HUES48 (cell line): ENCODE data around the gene PPIC.

Experiments
- H3K27ac ChIP-seq: one replicate; pipeline ENCODE4 v1.7.0; 2013; ENCODE audit warnings: low read depth, low read length, inconsistent platforms
- H3K27me3 ChIP-seq: 2 replicates; pipeline ENCODE4 v1.6.1; 2013; ENCODE audit warnings: mild to moderate bottlenecking, low read length; ENCODE audit not compliant: control insufficient read depth, insufficient read depth
- H3K36me3 ChIP-seq: 2 replicates; pipeline ENCODE4 v1.6.1; 2013; ENCODE audit warnings: low read length; ENCODE audit not compliant: control insufficient read depth, insufficient read depth
- H3K4me1 ChIP-seq: 2 replicates; pipeline ENCODE4 v1.6.1; 2013; ENCODE audit warnings: mild to moderate bottlenecking, low read length; ENCODE audit not compliant: control insufficient read depth, insufficient read depth
- H3K4me3 ChIP-seq: 2 replicates; pipeline ENCODE4 v1.5.1; 2013; ENCODE audit warnings: mild to moderate bottlenecking, low read depth, low read length
- H3K9ac ChIP-seq: 2 replicates; pipeline ENCODE4 v1.6.1; 2013; ENCODE audit warnings: mild to moderate bottlenecking, low read depth, low read length, moderate library complexity
- H3K9me3 ChIP-seq: 2 replicates; pipeline ENCODE4 v1.6.1; 2013; ENCODE audit warnings: low read length; ENCODE audit not compliant: control insufficient read depth, insufficient read depth

Gene PPIC

GRCh38 chr5:123007754-123008153 is 28.8 kb downstream of the PPIC start:
- Histone ChIP-seq H3K4me1 (no peaks in the 10 kb centered on the region; the same call in 1 of the 2 replicates), H3K9ac (no peak overlapping the region), H3K36me3 (no peaks in the 10 kb centered on the region), H3K9me3 (no peaks in the 10 kb centered on the region), H3K27ac (no peak overlapping the region), H3K27me3 (no peaks in the 10 kb centered on the region), H3K4me3 (no peak overlapping the region)

- Histone ChIP-seq H3K9me3 (no peaks in the 10 kb centered on the region), H3K27me3 (no peaks in the 10 kb centered on the region), H3K9ac (no peak overlapping the region), H3K4me3 (no peak overlapping the region), H3K4me1 (no peaks in the 10 kb centered on the region; the same call in 1 of the 2 replicates), H3K36me3 (no peaks in the 10 kb centered on the region), H3K27ac (no peak overlapping the region)
Observed at GRCh38 chr5:123007182-123007581, 29.3 kb downstream of the PPIC start.

- Histone ChIP-seq H3K27me3 (no peaks in the 10 kb centered on the region), H3K27ac (no peak overlapping the region), H3K9me3 (no peaks in the 10 kb centered on the region), H3K4me3 (no peak overlapping the region), H3K36me3 (no peaks in the 10 kb centered on the region), H3K9ac (no peak overlapping the region), H3K4me1 (peaks cover 19% of the 10 kb centered on the region)
Observed at GRCh38 chr5:123001808-123002207, 34.7 kb downstream of the PPIC start.

GRCh38 chr5:123000731-123001130 is 35.8 kb downstream of the PPIC start:
- Histone ChIP-seq H3K36me3 (no peaks in the 10 kb centered on the region), H3K9me3 (no peaks in the 10 kb centered on the region), H3K27ac (no peak overlapping the region), H3K27me3 (no peaks in the 10 kb centered on the region), H3K4me3 (no peak overlapping the region), H3K9ac (no peak overlapping the region), H3K4me1 (peaks cover 30% of the 10 kb centered on the region)

GRCh38 chr5:122999947-123000563 is 36.5 kb downstream of the PPIC start:
- Histone ChIP-seq H3K4me1 (peaks cover 32% of the 10 kb centered on the region), H3K36me3 (no peaks in the 10 kb centered on the region), H3K9ac (no peak overlapping the region), H3K27ac (no peak overlapping the region), H3K4me3 (no peak overlapping the region), H3K9me3 (no peaks in the 10 kb centered on the region), H3K27me3 (no peaks in the 10 kb centered on the region)

- Histone ChIP-seq H3K9me3 (no peaks in the 10 kb centered on the region), H3K36me3 (no peaks in the 10 kb centered on the region), H3K4me1 (peaks cover 35% of the 10 kb centered on the region), H3K9ac (no peak overlapping the region), H3K27me3 (no peaks in the 10 kb centered on the region), H3K4me3 (peak overlapping the region; percentile 6; the same call in 1 of the 2 replicates), H3K27ac (peak overlapping the region; percentile 46)
Observed at GRCh38 chr5:122997294-122997693, 39.2 kb downstream of the PPIC start.

- no peaks in the 10 kb centered on the region for H3K9me3 ChIP-seq
- no peaks in the 10 kb centered on the region for H3K36me3 ChIP-seq
- H3K9ac ChIP-seq = no peak overlapping the region
- H3K4me1 ChIP-seq = peaks cover 38% of the 10 kb centered on the region
- H3K27ac ChIP-seq = no peak overlapping the region
- no peak overlapping the region for H3K4me3 ChIP-seq
- no peaks in the 10 kb centered on the region for H3K27me3 ChIP-seq
Observed at GRCh38 chr5:122996091-122996490, 40.4 kb downstream of the PPIC start.

- Histone ChIP-seq H3K4me1 (peaks cover 3% of the 10 kb centered on the region; the same call in 1 of the 2 replicates), H3K9ac (no peak overlapping the region), H3K27me3 (no peaks in the 10 kb centered on the region), H3K4me3 (no peak overlapping the region), H3K9me3 (no peaks in the 10 kb centered on the region), H3K36me3 (no peaks in the 10 kb centered on the region), H3K27ac (no peak overlapping the region)
Observed at GRCh38 chr5:122985954-122986721, 50.4 kb downstream of the PPIC start.

- Histone ChIP-seq H3K36me3 (no peaks in the 10 kb centered on the region), H3K27ac (no peak overlapping the region), H3K27me3 (no peaks in the 10 kb centered on the region)
Observed at GRCh38 chr5:122985006-122985700, 51.4 kb downstream of the PPIC start.

GRCh38 chr5:122984425-122984824 is 52.1 kb downstream of the PPIC start:
- Histone ChIP-seq H3K9me3 (no peaks in the 10 kb centered on the region), H3K27ac (no peak overlapping the region), H3K4me3 (no peak overlapping the region), H3K27me3 (no peaks in the 10 kb centered on the region), H3K4me1 (peaks cover 3% of the 10 kb centered on the region; the same call in 1 of the 2 replicates), H3K9ac (no peak overlapping the region), H3K36me3 (no peaks in the 10 kb centered on the region)

More at GRCh38 chr5:122985006-122985700, 51.4 kb downstream of the PPIC start:
- Histone ChIP-seq H3K4me3 (no peak overlapping the region), H3K9ac (no peak overlapping the region), H3K4me1 (peaks cover 3% of the 10 kb centered on the region; the same call in 1 of the 2 replicates), H3K9me3 (no peaks in the 10 kb centered on the region)

- H3K9ac ChIP-seq = no peak overlapping the region
- no peak overlapping the region for H3K4me3 ChIP-seq
- no peaks in the 10 kb centered on the region for H3K4me1 ChIP-seq
- H3K27me3 ChIP-seq = no peaks in the 10 kb centered on the region
- H3K27ac ChIP-seq = no peak overlapping the region
- no peaks in the 10 kb centered on the region for H3K36me3 ChIP-seq
- H3K9me3 ChIP-seq = no peaks in the 10 kb centered on the region
Observed at GRCh38 chr5:122982376-122982775, 54.1 kb downstream of the PPIC start.
